GM13977 (cell line): ENCODE results near the gene MKI67.

ENCODE experiments used
- DNase-seq: peaks from one replicate; pipeline ENCODE4 v3.0.0; 2012; ENCODE audit warnings: low spot score
- CTCF ChIP-seq: IDR thresholded peaks from 2 replicates; pipeline ENCODE4 v1.5.1; 2012; ENCODE audit warnings: mild to moderate bottlenecking, control low read depth; ENCODE audit not compliant: insufficient read depth; ENCODE audit errors: extremely low read depth, missing control alignments
- in situ Hi-C: fragments of 300-500 bp; cut with MboI; formaldehyde crosslinking; loops from one replicate; pipeline ENCODE4 v1.12.0; 2022; ENCODE audit warnings: low sequenced_read_pairs, low pct_unique_long_range_greater_than_20kb, mixed read lengths, inconsistent platforms; ENCODE audit not compliant: unreplicated experiment

Gene MKI67

GRCh38 chr10:128061306-128062300, 64.6 kb downstream of the MKI67 start:
- TF ChIP-seq CTCF: no peak
- DNase-seq: no peak
- in situ Hi-C loops: no loop called here

GRCh38 chr10:128060341-128061250, 65.6 kb downstream of the MKI67 start:
- no peak for TF ChIP-seq CTCF
- DNase-seq: no peak
- in situ Hi-C loops: no loop called here

GRCh38 chr10:128059982-128060293, 66.3 kb downstream of the MKI67 start:
- in situ Hi-C loops: no loop called here
- DNase-seq: no peak
- no peak for TF ChIP-seq CTCF

- DNase-seq: no peak
- in situ Hi-C loops: no loop called here
- TF ChIP-seq CTCF: no peak
Observed at GRCh38 chr10:128059266-128059981, 66.8 kb downstream of the MKI67 start.

- in situ Hi-C loops: no loop called here
- TF ChIP-seq CTCF: no peak
Observed at GRCh38 chr10:128058750-128059134, 67.5 kb downstream of the MKI67 start.

More at GRCh38 chr10:128058750-128059134, 67.5 kb downstream of the MKI67 start:
- no peak for DNase-seq
